Mucosa of descending colon (tissue), 3 donors: Measurements from ENCODE around the gene NAP1L4. TPM values are rescaled to one million over a fixed set of nuclear protein-coding genes. Genes with fewer than 3 reads are reported as not detected.

Experiments
- ATAC-seq: fragments of 200-7000 bp; cut with Tn5 transposase; one replicate; pipeline ENCODE4 v1.9.1; 2020; ENCODE audit warnings: mild to moderate bottlenecking, moderate library complexity
- DNase-seq, 3 donors: peaks; one replicate each; pipeline ENCODE4 v3.0.0-alpha.2; 2020
- H3K36me3 ChIP-seq: fragments of 200-600 bp; one replicate; pipeline ENCODE4 v1.8.0; 2021; ENCODE audit warnings: low read depth, mild to moderate bottlenecking
- H3K4me1 ChIP-seq: fragments of 200-600 bp; one replicate; pipeline ENCODE4 v1.8.0; 2021; ENCODE audit warnings: low read depth, mild to moderate bottlenecking
- H3K4me3 ChIP-seq: fragments of 200-600 bp; one replicate; pipeline ENCODE4 v1.8.0; 2021; ENCODE audit warnings: mild to moderate bottlenecking
- H3K9me3 ChIP-seq: fragments of 200-600 bp; one replicate; pipeline ENCODE4 v1.8.0; 2021; ENCODE audit warnings: mild to moderate bottlenecking
- CTCF ChIP-seq: fragments of 200-600 bp; IDR thresholded peaks from one replicate; pipeline ENCODE4 v1.8.0; 2022; ENCODE audit warnings: antibody characterized with exemption, mild to moderate bottlenecking
- intact Hi-C, 2 donors: fragments of 100-400 bp; cut with DNase I in 1 of 2; cut with micrococcal nuclease in 1 of 2; formaldehyde crosslinking; loops; one replicate each; pipeline versions ENCODE4 v1.11.0 to v1.11.1; 2022; cut with DNase I, micrococcal nuclease
- total RNA-seq, 3 donors: library from RNA; stranded (reverse); fragmentation: NEBNext Ultra II Directional in 2 of 3; extraction: Animal tissue kit (Norgen Biotek cat#: 25700) in 2 of 3; gene quantifications; one replicate each; pipeline versions ENCODE4 v1.2.1 to v1.2.4, GENCODE V29; 2021 to 2023
- donor health status: DM: no; HTN: no; CAD: no; lungs with moderate emphysema.
- donor health status: DM: no; HTN: no; CAD: no.
- donor health status: DM: no; HTN: yes; CAD: no.

Gene NAP1L4
- total RNA-seq, 3 donors from 2014 or later: 94.0 to 116 (median 99.8) TPM

DNA sequence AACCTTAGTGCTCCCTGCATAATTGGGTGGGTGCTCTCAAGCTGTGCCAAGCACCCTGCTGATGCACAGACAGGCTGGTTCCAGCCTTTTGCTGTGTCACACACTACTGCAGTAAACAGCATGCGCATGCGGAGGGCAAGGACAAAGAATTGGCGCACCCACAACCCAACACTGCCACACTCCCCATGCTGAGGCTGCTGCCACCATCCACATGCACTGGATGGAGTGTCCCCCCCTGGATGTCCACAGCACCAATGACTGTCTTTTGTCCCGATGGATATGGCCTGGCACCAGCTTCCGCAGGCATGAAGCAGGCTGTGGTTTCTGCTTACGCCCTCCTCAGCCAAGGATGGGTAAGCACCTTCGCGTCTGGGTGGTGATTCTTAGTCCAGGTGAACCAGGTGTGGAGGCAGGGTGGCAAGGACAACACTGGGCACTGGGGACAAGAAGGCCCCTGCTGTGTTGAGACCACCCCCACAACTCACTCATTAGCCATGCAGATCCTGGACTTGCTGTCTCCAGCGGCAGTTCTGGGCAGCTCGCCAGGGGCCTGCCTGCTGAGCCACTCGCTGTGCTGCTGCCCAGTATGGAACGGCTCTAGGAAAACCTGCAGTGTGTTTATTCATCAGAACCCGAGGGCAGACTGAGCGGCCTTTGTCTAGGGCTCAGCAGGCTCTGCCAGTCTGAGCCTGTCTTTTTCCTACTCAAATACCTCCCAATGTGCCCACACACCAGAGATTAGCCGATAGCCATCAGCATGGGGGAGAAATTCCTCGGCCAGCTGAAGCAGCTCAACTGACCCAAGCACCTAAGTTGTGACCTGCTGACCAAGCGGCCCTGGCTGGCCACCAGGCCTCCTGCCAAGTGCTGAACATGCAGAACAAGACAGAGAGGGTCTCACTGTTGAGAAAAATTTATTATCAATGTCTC, 8.2 kb upstream of the NAP1L4 start:
- Histone ChIP-seq H3K36me3 (no peaks in the 10 kb centered on the region), H3K4me3 (no peak overlapping the region), H3K9me3 (no peaks in the 10 kb centered on the region), H3K4me1 (no peaks in the 10 kb centered on the region)
- ATAC-seq (peak; percentile 20), DNase-seq (peak in 2 of 3 donors; percentile 51 to 60)
- intact Hi-C loops: no loop called here
- TF ChIP-seq CTCF: no peak

DNA sequence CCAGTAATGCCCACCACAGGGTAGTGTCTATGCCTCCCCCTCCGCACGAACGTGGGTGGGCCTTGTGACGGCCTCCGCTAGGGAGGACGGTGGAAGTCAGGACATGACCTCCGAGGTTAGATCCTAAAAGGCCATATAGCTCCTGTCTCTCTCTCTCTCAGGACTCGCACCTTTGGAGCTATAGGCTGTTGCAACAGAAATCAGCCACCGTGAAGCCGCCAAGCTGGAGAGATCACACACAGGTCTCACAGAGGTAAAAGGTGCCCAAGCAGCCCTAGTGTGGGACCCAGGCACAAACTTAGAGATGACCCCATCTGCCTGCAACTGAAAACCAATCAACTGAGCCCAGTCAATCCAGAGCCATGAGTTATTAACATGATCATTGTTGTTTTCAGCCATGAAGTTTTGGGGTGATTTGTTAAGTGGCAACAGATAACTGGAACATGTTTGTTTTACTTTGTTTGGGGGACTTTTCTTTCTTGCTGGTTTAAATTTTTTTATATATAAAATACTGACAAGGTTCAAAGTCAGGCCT, 7.4 kb upstream of the NAP1L4 start:
- intact Hi-C loops: no loop called here
- DNase-seq (no peak), ATAC-seq (no peak)
- no peaks in the 10 kb centered on the region for H3K9me3 ChIP-seq
- H3K4me1 ChIP-seq: no peaks in the 10 kb centered on the region
- H3K4me3 ChIP-seq: no peak overlapping the region
- no peaks in the 10 kb centered on the region for H3K36me3 ChIP-seq
- no peak for TF ChIP-seq CTCF

DNA sequence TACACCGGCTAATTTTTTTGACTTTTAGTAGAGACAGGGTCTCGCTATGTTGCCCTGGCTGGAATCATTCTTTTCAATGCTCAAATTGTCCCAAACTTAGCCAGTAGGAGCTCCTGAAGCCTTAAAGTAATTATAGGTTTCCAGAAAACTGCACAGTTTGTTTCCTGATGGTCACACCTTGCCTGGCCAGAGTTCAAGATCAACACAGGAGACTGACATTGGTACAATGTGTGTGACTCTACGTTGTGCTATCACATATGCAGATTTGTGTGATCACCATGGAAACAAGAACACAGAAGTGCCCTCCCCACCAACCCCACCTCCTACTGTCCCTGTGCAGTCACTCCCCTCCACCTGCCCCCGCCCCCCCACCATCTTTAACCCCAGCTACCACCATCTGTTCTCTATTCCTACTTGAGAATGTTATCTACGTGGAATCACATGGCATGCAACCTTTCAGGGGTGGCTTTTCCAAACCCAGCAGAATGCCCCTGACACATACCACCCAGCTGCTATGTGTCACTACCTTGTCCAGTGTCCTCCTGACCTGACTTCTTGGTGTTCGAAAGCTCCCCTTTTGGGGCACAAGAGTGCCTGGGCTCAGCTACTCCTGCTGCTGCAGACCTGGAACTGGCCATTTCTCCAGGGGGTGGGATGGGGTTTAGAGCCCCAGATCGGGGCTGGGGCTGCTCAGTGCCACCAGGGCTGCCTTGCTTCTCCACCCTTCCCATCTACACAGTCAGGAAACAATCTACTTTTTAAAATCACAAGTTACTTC, 6.1 kb upstream of the NAP1L4 start:
- peak in 1 of 3 donors; percentile 78 for DNase-seq
- Histone ChIP-seq H3K9me3 (no peaks in the 10 kb centered on the region), H3K4me3 (no peak overlapping the region), H3K36me3 (no peaks in the 10 kb centered on the region), H3K4me1 (no peaks in the 10 kb centered on the region)
- ATAC-seq: peak; percentile 92
- no peak for TF ChIP-seq CTCF
- intact Hi-C loops: no loop called here

- TF ChIP-seq CTCF: no peak
- Histone ChIP-seq H3K9me3 (no peaks in the 10 kb centered on the region), H3K36me3 (no peaks in the 10 kb centered on the region), H3K4me3 (no peak overlapping the region), H3K4me1 (peaks cover 6% of the 10 kb centered on the region)
- no peak for ATAC-seq
- no peak for DNase-seq
- intact Hi-C loops: no loop called here
Observed at GRCh38 chr11:2997406-2997805, 5.3 kb upstream of the NAP1L4 start.

GRCh38 chr11:2996976-2997375, 4.8 kb upstream of the NAP1L4 start:
- no peak overlapping the region for H3K4me3 ChIP-seq
- H3K4me1 ChIP-seq: peaks cover 6% of the 10 kb centered on the region
- ATAC-seq: no peak
- intact Hi-C loops: no loop called here
- no peaks in the 10 kb centered on the region for H3K9me3 ChIP-seq
- no peaks in the 10 kb centered on the region for H3K36me3 ChIP-seq
- no peak for TF ChIP-seq CTCF
- no peak for DNase-seq
